Skeletal muscle tissue (tissue), 4 donors: ENCODE results near the gene CWC25. TPM values are rescaled to one million over a fixed set of nuclear protein-coding genes. Genes with fewer than 3 reads are reported as not detected.
"Not testable (repeated sequence)": the region's sequence is repeated elsewhere in the genome, so short reads cannot be mapped to it uniquely, and the experiment has no call there.

Experiments
- H3K27ac ChIP-seq: one replicate; pipeline ENCODE4 v1.7.0; 2013; ENCODE audit warnings: mild to moderate bottlenecking, low read depth, low read length, inconsistent platforms
- H3K27me3 ChIP-seq, 3 donors: one replicate each; pipeline ENCODE4 v1.7.0; 2013; ENCODE audit warnings: low read length in 3 of 3; ENCODE audit not compliant: control insufficient read depth in 3 of 3, insufficient read depth in 3 of 3
- H3K36me3 ChIP-seq, 3 donors: one replicate each; pipeline ENCODE4 v1.7.0; 2013; ENCODE audit warnings: low read length in 3 of 3; ENCODE audit not compliant: control insufficient read depth in 3 of 3, insufficient read depth in 3 of 3
- H3K4me1 ChIP-seq, 3 donors: one replicate each; pipeline ENCODE4 v1.7.0; 2013; ENCODE audit warnings: low read length in 3 of 3, mild to moderate bottlenecking in 3 of 3; ENCODE audit not compliant: control insufficient read depth in 3 of 3, insufficient read depth in 3 of 3
- H3K4me3 ChIP-seq, 3 donors: one replicate each; pipeline ENCODE4 v1.7.0; 2013; ENCODE audit warnings: low read length in 3 of 3
- H3K9ac ChIP-seq, 3 donors: one replicate each; pipeline ENCODE4 v1.7.0; 2013; ENCODE audit warnings: low read length in 3 of 3, mild to moderate bottlenecking in 3 of 3, moderate library complexity in 2 of 3, low read depth in 1 of 3
- H3K9me3 ChIP-seq, 3 donors: one replicate each; pipeline ENCODE4 v1.7.0; 2013; ENCODE audit warnings: low read length in 3 of 3; ENCODE audit not compliant: control insufficient read depth in 3 of 3
- total RNA-seq: library from RNA; depleted of rRNA; stranded (reverse); fragments of >200 nt; gene quantifications from one replicate; pipeline ENCODE4 v1.2.3, GENCODE V29; 2014
- donor health status: Osteomylitis.

The CWC25 gene
- total RNA-seq, 1 donor from 2014 or later, result 12.0 TPM

- Histone ChIP-seq H3K9me3 (no peaks in the 10 kb centered on the region), H3K4me3 (no peak overlapping the region), H3K4me1 (peaks cover 4 to 9% (median 5%) of the 10 kb centered on the region in 3 donors), H3K27me3 (no peaks in the 10 kb centered on the region), H3K27ac (no peak overlapping the region), H3K9ac (no peak overlapping the region), H3K36me3 (peaks cover 23 to 31% (median 24%) of the 10 kb centered on the region in 3 donors)
Measured at GRCh38 chr17:38789185-38789584, 35.9 kb downstream of the CWC25 start.

DNA sequence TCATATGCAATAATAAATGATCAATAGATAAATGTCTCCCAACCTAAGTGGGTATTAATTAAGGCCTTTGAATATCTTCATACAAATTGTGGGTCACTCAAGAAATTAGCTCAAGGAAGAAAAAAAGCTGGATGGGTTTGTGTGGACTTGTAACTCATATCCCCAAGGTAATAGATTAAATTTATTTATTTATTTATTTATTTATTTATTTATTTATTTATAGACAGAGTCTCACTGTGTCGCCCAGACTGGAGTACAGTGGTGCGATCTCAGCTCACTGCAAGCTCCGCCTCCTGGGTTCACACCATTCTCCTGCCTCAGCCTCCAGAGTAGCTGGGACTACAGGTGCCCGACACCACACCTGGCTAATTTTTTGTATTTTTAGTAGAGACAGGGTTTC lies 37.1 kb downstream of the CWC25 start:
- not testable (repeated sequence) for H3K27ac ChIP-seq, H3K9ac ChIP-seq, H3K4me1 ChIP-seq, H3K4me3 ChIP-seq, H3K27me3 ChIP-seq, H3K9me3 ChIP-seq
- peaks cover 32 to 41% (median 34%) of the 10 kb centered on the region in 3 donors for H3K36me3 ChIP-seq

- peaks cover 2 to 9% (median 5%) of the 10 kb centered on the region in 3 donors for H3K4me1 ChIP-seq
- no peak overlapping the region for H3K9ac ChIP-seq
- H3K27ac ChIP-seq, result no peak overlapping the region
- H3K27me3 ChIP-seq, result no peaks in the 10 kb centered on the region
- no peaks in the 10 kb centered on the region for H3K9me3 ChIP-seq
- peaks cover 41 to 49% (median 47%) of the 10 kb centered on the region in 3 donors for H3K36me3 ChIP-seq
- no peak overlapping the region for H3K4me3 ChIP-seq
Measured at GRCh38 chr17:38786372-38786771, 38.7 kb downstream of the CWC25 start.

- H3K4me1 ChIP-seq, result no peaks in the 10 kb centered on the region
- no peaks in the 10 kb centered on the region for H3K9me3 ChIP-seq
- no peak overlapping the region for H3K9ac ChIP-seq
- H3K27ac ChIP-seq, result no peak overlapping the region
- H3K27me3 ChIP-seq, result no peaks in the 10 kb centered on the region
- peaks cover 72 to 81% (median 78%) of the 10 kb centered on the region in 3 donors for H3K36me3 ChIP-seq
- no peak overlapping the region for H3K4me3 ChIP-seq
Measured at GRCh38 chr17:38783227-38783626, 41.9 kb downstream of the CWC25 start.

DNA sequence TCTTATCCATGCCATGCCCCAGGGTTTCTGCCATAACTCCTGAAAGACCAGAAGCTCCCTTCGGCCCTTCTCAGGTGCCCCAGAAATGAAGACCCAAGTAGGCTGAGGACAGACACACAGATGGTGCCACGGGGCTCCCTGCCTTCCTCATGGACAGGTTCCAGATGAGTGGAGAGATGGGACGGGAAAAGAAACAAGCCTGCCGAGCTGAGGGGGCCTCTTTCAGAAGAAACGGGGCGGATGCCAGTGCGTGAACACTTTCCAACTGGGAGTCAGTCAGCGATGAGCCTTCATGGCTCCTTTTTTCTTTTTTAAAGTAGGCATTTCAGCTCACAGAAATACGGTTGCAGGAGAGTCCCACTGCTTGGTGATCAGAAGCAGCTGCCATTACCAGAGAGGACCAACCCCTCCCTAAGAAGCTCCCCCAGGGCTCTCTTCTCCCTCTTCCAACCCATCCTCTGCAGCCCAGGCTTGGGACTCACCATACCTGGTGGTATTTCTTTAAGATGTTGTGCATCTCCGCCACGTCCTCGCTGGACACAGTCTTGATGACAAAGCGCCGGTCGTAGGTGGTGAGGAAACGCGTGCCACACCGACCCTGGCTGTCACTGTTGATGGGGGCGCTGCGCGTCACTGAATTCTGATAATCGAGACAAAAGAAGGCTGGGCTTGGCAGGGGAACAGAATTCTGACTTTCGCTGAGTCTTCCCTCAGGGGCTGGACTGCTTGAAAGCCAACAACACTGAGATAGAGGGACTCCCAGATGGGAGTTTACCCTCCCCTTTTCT lies 45.0 kb downstream of the CWC25 start:
- H3K9ac ChIP-seq, result peak overlapping the region in 1 of 3 donors; percentile 16
- H3K4me3 ChIP-seq, result no peak overlapping the region
- H3K27ac ChIP-seq, result no peak overlapping the region
- no peaks in the 10 kb centered on the region for H3K4me1 ChIP-seq
- no peaks in the 10 kb centered on the region for H3K9me3 ChIP-seq
- no peaks in the 10 kb centered on the region for H3K27me3 ChIP-seq
- H3K36me3 ChIP-seq, result peaks cover 83 to 89% (median 85%) of the 10 kb centered on the region in 3 donors

DNA sequence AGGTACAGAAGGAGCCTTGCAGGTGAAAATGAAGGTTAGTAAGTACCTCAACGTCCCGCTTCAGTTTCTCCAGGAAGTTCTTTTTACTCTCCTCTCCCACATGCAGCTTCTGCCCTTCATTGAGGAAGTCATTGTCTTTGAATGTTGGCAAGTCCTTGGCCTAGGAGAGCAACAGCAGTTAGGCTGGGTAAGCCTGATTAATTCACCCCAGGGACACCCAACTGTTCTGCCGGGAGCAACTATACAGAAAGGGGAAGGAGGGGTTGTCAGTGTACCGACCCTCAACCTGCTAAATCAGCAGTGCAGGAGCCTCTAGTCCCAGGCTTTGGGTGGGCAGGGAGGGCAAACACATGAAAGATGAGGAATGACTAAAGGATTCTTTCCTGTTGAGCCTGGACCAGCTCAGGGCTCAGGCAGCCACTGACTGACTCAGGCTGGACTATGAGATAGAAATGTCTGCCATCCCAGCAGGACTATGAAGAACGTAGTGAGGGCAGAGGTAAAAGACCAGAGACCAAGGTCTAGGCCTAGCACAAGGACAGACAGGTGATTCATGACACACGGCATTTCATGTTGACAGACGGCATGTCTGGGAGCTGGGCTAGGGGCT lies 47.4 kb downstream of the CWC25 start:
- H3K36me3 ChIP-seq, result peaks cover 80 to 86% (median 83%) of the 10 kb centered on the region in 3 donors
- no peaks in the 10 kb centered on the region for H3K4me1 ChIP-seq
- H3K27ac ChIP-seq, result no peak overlapping the region
- H3K27me3 ChIP-seq, result no peaks in the 10 kb centered on the region
- no peaks in the 10 kb centered on the region for H3K9me3 ChIP-seq
- H3K4me3 ChIP-seq, result no peak overlapping the region
- H3K9ac ChIP-seq, result no peak overlapping the region

DNA sequence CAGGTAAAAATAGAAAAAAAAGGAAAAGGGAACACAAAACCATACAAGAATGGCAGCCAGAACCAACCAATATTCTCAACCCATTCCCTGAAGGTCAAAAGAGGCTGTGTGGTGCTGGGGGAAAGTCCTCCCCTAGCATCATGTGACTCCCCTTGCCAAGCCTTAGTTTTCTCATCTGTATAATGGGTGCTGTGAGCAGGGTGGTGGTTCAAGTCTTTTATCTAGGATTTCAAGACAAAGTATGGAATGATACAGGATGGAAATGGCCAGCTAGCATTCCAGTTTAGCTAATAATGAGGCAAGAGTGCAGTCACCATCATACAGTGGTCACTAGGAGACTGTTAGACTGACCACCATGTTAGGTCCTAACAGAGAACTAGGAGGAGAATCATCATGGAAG lies 51.9 kb downstream of the CWC25 start:
- Histone ChIP-seq H3K4me3 (no peak overlapping the region), H3K36me3 (peaks cover 75 to 83% (median 78%) of the 10 kb centered on the region in 3 donors), H3K27ac (no peak overlapping the region), H3K9ac (no peak overlapping the region), H3K4me1 (no peaks in the 10 kb centered on the region), H3K9me3 (no peaks in the 10 kb centered on the region), H3K27me3 (no peaks in the 10 kb centered on the region)

DNA sequence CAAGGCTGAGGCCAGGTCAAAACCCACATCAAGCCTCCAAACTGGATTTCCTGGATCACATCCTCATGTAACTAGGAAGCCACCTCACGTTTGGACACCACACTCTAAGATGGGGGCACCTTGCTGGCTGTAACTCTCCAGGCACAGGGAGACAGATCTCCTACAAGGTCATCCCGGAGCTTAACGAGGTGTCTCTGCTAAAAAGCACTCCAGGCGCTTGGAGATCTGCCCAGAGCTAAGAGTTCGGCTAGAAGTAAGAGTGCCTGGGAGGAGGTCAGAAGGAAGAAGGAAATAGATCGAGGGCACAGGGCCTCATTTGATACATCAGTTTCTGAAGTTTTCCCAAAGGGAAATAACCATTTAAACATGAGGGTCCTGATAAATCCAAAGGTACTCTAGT lies 56.7 kb downstream of the CWC25 start:
- Histone ChIP-seq H3K27ac (no peak overlapping the region), H3K4me1 (no peaks in the 10 kb centered on the region), H3K36me3 (peaks cover 71 to 91% (median 81%) of the 10 kb centered on the region in 3 donors), H3K9me3 (no peaks in the 10 kb centered on the region), H3K4me3 (no peak overlapping the region), H3K27me3 (no peaks in the 10 kb centered on the region), H3K9ac (no peak overlapping the region)

DNA sequence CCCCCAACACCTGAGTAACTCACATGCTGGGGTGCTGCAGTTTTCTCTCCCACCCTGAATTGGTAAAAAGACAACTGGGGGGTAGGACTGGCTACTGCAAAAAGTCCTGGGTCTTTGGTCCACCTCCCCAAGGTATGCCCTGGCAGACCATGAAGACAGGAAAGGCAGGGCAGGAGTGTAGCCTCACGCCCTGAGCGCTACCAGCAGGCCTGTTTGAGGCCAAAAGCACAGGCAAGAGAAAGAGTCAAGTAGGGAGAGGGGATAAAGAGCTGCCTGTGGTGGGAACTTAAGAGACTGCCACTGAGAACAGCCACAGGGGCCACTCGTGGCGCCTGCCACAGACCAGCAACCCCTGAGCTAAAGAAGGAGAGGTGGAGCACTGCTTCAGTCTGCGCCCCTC lies 58.8 kb downstream of the CWC25 start:
- no peaks in the 10 kb centered on the region for H3K9me3 ChIP-seq
- H3K27ac ChIP-seq, result no peak overlapping the region
- H3K36me3 ChIP-seq, result peaks cover 72 to 89% (median 79%) of the 10 kb centered on the region in 3 donors
- no peak overlapping the region for H3K9ac ChIP-seq
- H3K27me3 ChIP-seq, result no peaks in the 10 kb centered on the region
- H3K4me1 ChIP-seq, result no peaks in the 10 kb centered on the region
- H3K4me3 ChIP-seq, result no peak overlapping the region

DNA sequence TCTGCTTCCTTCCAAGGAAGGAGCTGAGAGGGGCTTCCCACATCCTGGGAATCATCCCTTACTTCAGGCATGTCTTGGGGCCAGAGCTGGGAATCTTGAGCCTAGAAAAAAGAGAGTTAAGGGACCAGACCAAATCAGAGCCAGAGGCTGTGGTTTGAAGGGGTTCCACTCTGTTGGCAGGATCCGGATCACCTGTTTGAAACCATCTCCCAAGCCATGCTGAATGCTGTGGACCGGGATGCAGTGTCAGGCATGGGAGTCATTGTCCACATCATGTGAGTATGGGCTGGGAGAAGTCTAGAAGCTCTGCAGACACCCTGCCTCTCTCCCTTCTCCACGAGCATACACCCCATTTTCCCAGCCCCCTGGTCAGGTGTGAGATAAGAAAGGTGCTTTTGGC lies 62.9 kb downstream of the CWC25 start:
- Histone ChIP-seq H3K36me3 (peaks cover 58 to 69% (median 65%) of the 10 kb centered on the region in 3 donors), H3K27me3 (no peaks in the 10 kb centered on the region), H3K4me1 (no peaks in the 10 kb centered on the region), H3K9me3 (no peaks in the 10 kb centered on the region), H3K27ac (no peak overlapping the region), H3K4me3 (no peak overlapping the region), H3K9ac (no peak overlapping the region)
